NCI-H526 (cell line): ENCODE data around the gene MAOB.

ENCODE experiments used
- DNase-seq, 2 experiments: peaks; one replicate each; lab custom pipeline; 2025; lab: John Stamatoyannopoulos, UW

The MAOB gene

GRCh38 chrX:43860646-43861370 lies 21.4 kb downstream of the MAOB start:
- DNase-seq = no peak

GRCh38 chrX:43853225-43853828 lies 28.9 kb downstream of the MAOB start:
- no peak for DNase-seq

- DNase-seq = no peak
Observed at GRCh38 chrX:43850629-43851028, 31.6 kb downstream of the MAOB start.

GRCh38 chrX:43849173-43849572 lies 33.1 kb downstream of the MAOB start:
- DNase-seq = peak; percentile 58 to 69

GRCh38 chrX:43847352-43847751 lies 34.9 kb downstream of the MAOB start:
- no peak for DNase-seq

GRCh38 chrX:43846558-43846957 lies 35.7 kb downstream of the MAOB start:
- no peak for DNase-seq

GRCh38 chrX:43845776-43846175 lies 36.5 kb downstream of the MAOB start:
- no peak for DNase-seq

- DNase-seq = no peak
Observed at GRCh38 chrX:43840265-43840664, 42.0 kb downstream of the MAOB start.

- peak in 1 of 2 experiments; percentile 25 for DNase-seq
Observed at GRCh38 chrX:43836435-43837184, 45.6 kb downstream of the MAOB start.

GRCh38 chrX:43835559-43835958 lies 46.7 kb downstream of the MAOB start:
- DNase-seq = no peak

GRCh38 chrX:43827791-43828190 lies 54.5 kb downstream of the MAOB start:
- DNase-seq = no peak

GRCh38 chrX:43822014-43822413 lies 60.2 kb downstream of the MAOB start:
- no peak for DNase-seq

GRCh38 chrX:43817444-43817843 lies 64.8 kb downstream of the MAOB start:
- DNase-seq = no peak

- DNase-seq = no peak
Observed at GRCh38 chrX:43815209-43815608, 67.0 kb downstream of the MAOB start.

GRCh38 chrX:43813898-43814297 lies 68.4 kb downstream of the MAOB start:
- DNase-seq = no peak

GRCh38 chrX:43813319-43813718 lies 68.9 kb downstream of the MAOB start:
- DNase-seq = no peak

- no peak for DNase-seq
Observed at GRCh38 chrX:43809463-43809862, 72.8 kb downstream of the MAOB start.

GRCh38 chrX:43808231-43808630 lies 74.0 kb downstream of the MAOB start:
- no peak for DNase-seq

GRCh38 chrX:43805579-43805978 lies 76.7 kb downstream of the MAOB start:
- DNase-seq = no peak

- no peak for DNase-seq
Observed at GRCh38 chrX:43804021-43804420, 78.2 kb downstream of the MAOB start.

GRCh38 chrX:43785930-43786591 lies 96.2 kb downstream of the MAOB start:
- DNase-seq = no peak

GRCh38 chrX:43758044-43758443 lies 124.2 kb downstream of the MAOB start:
- no peak for DNase-seq

- no peak for DNase-seq
Observed at GRCh38 chrX:43756076-43756475, 126.2 kb downstream of the MAOB start.
